Panc1 (cell line): ENCODE results near the gene OR52W1. TPM values are rescaled to one million over a fixed set of nuclear protein-coding genes. Genes with fewer than 3 reads are reported as not detected.

ENCODE experiments used
- ATAC-seq: fragments of 200-7000 bp; cut with Tn5 transposase; 2 replicates; pipeline ENCODE4 v1.9.1; 2020; ENCODE audit warnings: mild to moderate bottlenecking, moderate library complexity
- BruUV-seq: library from RNA; stranded (reverse); fragments of 400-500 nt; replicated peaks from 2 replicates; lab custom pipeline; 2021; lab: Mats Ljungman, UMichigan
- CTCF ChIA-PET: fragments of 300-600 bp; sonication (Branson Sonifier 250); formaldehyde crosslinking; loops from one replicate; lab custom pipeline; 2022; ENCODE audit warnings: antibody characterized with exemption; lab: Charles Lee
- POLR2A ChIA-PET: fragments of 300-600 bp; sonication (Branson Sonifier 250); formaldehyde crosslinking; loops from one replicate; lab custom pipeline; 2022; ENCODE audit warnings: antibody characterized with exemption; lab: Charles Lee
- DNase-seq: peaks from one replicate; pipeline ENCODE4 v3.0.0-alpha.2; 2010; ENCODE audit warnings: low read depth, low spot score
- H3K27ac ChIP-seq: 2 replicates; pipeline ENCODE4 v1.5.1; 2011; ENCODE audit warnings: mild to moderate bottlenecking, low read length, inconsistent platforms
- H3K27me3 ChIP-seq: fragments of 200-500 bp; sonication (Bioruptor generic); 2 replicates; pipeline ENCODE4 v1.6.0; 2014; ENCODE audit warnings: low read length, inconsistent platforms; ENCODE audit not compliant: control insufficient read depth, insufficient read depth
- H3K36me3 ChIP-seq: fragments of 200-500 bp; sonication (Bioruptor generic); 2 replicates; pipeline ENCODE4 v1.5.1; 2014; ENCODE audit warnings: inconsistent platforms, mild to moderate bottlenecking, low read length, moderate library complexity; ENCODE audit not compliant: control insufficient read depth, insufficient read depth
- H3K4me1 ChIP-seq: 2 replicates; pipeline ENCODE4 v1.5.1; 2011; ENCODE audit warnings: inconsistent platforms, mild to moderate bottlenecking, low read length, moderate library complexity; ENCODE audit not compliant: control insufficient read depth, insufficient read depth
- H3K4me3 ChIP-seq, 2 experiments: 2 replicates each; pipeline ENCODE4 v1.5.1; 2011 to 2012; ENCODE audit warnings: low read depth in 2 of 2, low read length in 2 of 2, mild to moderate bottlenecking in 2 of 2, inconsistent platforms in 1 of 2, moderate library complexity in 1 of 2
- H3K9me3 ChIP-seq: fragments of 200-500 bp; sonication (Bioruptor generic); 2 replicates; pipeline ENCODE4 v1.5.1; 2014; ENCODE audit warnings: low read depth, mild to moderate bottlenecking, inconsistent platforms, low read length, moderate library complexity; ENCODE audit not compliant: control insufficient read depth, insufficient read depth
- POLR2AphosphoS5 ChIP-seq: IDR thresholded peaks from 2 replicates; pipeline ENCODE4 v1.6.1; 2012; ENCODE audit warnings: mild to moderate bottlenecking, low read depth, low read length, moderate library complexity
- SIN3A ChIP-seq: IDR thresholded peaks from 2 replicates; pipeline ENCODE4 v1.6.1; 2012; ENCODE audit warnings: low read depth, mild to moderate bottlenecking, low read length, moderate library complexity, borderline replicate concordance; ENCODE audit not compliant: insufficient read depth
- TCF7L2 ChIP-seq: IDR thresholded peaks from 2 replicates; pipeline ENCODE4 v1.6.1; 2011; ENCODE audit warnings: mild to moderate bottlenecking, low read depth, low read length, inconsistent platforms
- in situ Hi-C: cut with HindIII; loops from 2 replicates; pipeline ENCODE4 v1.10.0; 2016; ENCODE audit warnings: low sequenced_read_pairs, low pct_unique_long_range_greater_than_20kb
- intact Hi-C: fragments of 100-400 bp; cut with micrococcal nuclease; formaldehyde crosslinking; loops from one replicate; pipeline ENCODE4 v1.10.0; 2022; ENCODE audit not compliant: unreplicated experiment
- total RNA-seq: library from RNA; stranded (reverse); gene quantifications from one replicate; pipeline ENCODE4 v1.2.1, GENCODE V29; 2021; ENCODE audit not compliant: unreplicated experiment
- TF ChIP-seq, protein P1 (sequence below), 2 experiments: IDR thresholded peaks; 2 replicates each; pipeline ENCODE4 v1.6.1; 2011 to 2012; ENCODE audit warnings: low read depth in 2 of 2, control low read depth in 1 of 2, low read length in 1 of 2, mild to moderate bottlenecking in 1 of 2, moderate library complexity in 1 of 2; ENCODE audit not compliant: insufficient read depth in 1 of 2
- TF ChIP-seq, protein P2 (sequence below): fragments of 450-650 bp; IDR thresholded peaks from 2 replicates; pipeline ENCODE4 v1.5.1; 2017; ENCODE audit warnings: mild to moderate bottlenecking

OR52W1 gene
- total RNA-seq, 1 experiment from 2014 or later = not detected

DNA sequence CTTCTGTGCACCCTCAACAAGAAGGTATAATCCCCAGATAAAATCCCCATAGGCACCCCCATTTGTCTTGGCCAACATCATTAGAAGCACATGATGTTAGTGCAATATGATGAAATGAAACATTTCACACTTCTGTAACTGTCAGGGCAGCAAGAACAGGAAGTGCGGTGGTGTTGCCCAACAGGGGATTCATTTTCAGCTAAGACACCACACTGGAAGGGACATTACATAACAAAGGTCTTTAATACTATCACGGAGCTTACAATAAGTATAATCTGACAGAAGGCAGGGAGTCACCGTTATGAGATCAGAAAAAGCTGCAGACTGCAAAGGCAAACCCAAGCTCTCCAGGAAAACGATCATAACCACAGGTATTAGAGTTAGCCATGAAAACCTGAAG lies 2.0 kb downstream of the OR52W1 start:
- Histone ChIP-seq H3K36me3 (no peaks in the 10 kb centered on the region), H3K9me3 (no peaks in the 10 kb centered on the region), H3K27me3 (no peaks in the 10 kb centered on the region; the same call in 1 of the 2 replicates), H3K4me3 (no peak overlapping the region), H3K27ac (no peak overlapping the region), H3K4me1 (no peaks in the 10 kb centered on the region)
- ATAC-seq (no peak), DNase-seq (no peak)
- ChIA-PET POLR2A (interaction anchor here (0.6 kb wide), 1 partner anchor 93 kb away, joined by 5 read pairs; no protein-coding TSS in a partner anchor), CTCF (no interaction called here)
- TF ChIP-seq, protein P1, sequence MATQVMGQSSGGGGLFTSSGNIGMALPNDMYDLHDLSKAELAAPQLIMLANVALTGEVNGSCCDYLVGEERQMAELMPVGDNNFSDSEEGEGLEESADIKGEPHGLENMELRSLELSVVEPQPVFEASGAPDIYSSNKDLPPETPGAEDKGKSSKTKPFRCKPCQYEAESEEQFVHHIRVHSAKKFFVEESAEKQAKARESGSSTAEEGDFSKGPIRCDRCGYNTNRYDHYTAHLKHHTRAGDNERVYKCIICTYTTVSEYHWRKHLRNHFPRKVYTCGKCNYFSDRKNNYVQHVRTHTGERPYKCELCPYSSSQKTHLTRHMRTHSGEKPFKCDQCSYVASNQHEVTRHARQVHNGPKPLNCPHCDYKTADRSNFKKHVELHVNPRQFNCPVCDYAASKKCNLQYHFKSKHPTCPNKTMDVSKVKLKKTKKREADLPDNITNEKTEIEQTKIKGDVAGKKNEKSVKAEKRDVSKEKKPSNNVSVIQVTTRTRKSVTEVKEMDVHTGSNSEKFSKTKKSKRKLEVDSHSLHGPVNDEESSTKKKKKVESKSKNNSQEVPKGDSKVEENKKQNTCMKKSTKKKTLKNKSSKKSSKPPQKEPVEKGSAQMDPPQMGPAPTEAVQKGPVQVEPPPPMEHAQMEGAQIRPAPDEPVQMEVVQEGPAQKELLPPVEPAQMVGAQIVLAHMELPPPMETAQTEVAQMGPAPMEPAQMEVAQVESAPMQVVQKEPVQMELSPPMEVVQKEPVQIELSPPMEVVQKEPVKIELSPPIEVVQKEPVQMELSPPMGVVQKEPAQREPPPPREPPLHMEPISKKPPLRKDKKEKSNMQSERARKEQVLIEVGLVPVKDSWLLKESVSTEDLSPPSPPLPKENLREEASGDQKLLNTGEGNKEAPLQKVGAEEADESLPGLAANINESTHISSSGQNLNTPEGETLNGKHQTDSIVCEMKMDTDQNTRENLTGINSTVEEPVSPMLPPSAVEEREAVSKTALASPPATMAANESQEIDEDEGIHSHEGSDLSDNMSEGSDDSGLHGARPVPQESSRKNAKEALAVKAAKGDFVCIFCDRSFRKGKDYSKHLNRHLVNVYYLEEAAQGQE (IDR thresholded peaks at IDR 0.05; ENCODE audit: insufficient read depth in 1 of 2, low read depth in 2 of 2, low read length in 1 of 2) = no peak
- TF ChIP-seq, protein P2, sequence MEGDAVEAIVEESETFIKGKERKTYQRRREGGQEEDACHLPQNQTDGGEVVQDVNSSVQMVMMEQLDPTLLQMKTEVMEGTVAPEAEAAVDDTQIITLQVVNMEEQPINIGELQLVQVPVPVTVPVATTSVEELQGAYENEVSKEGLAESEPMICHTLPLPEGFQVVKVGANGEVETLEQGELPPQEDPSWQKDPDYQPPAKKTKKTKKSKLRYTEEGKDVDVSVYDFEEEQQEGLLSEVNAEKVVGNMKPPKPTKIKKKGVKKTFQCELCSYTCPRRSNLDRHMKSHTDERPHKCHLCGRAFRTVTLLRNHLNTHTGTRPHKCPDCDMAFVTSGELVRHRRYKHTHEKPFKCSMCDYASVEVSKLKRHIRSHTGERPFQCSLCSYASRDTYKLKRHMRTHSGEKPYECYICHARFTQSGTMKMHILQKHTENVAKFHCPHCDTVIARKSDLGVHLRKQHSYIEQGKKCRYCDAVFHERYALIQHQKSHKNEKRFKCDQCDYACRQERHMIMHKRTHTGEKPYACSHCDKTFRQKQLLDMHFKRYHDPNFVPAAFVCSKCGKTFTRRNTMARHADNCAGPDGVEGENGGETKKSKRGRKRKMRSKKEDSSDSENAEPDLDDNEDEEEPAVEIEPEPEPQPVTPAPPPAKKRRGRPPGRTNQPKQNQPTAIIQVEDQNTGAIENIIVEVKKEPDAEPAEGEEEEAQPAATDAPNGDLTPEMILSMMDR = no peak
- TF ChIP-seq TCF7L2 (no peak), SIN3A (no peak), POLR2AphosphoS5 (no peak)
- no TSS peak for BruUV-seq
- intact Hi-C loops = no loop called here
- in situ Hi-C loops = no loop called here

DNA sequence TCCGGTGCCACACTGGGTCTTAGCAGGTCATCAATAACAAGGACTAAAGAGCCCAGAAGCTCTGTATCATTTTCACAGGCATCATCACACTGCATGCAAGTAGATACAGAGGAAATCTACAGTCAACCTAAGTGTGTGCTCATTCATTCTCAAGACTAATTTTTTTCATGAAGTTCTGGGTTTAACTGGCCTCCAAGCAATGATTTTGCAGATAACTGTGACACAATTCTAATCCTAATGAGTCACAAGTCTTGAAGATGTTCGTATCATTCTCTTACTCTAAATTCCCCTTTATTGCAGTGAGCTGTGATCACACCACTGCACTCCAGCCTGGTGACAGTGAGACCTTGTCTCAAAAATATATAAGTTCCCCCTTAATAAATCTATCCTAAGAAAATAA lies 2.5 kb downstream of the OR52W1 start:
- Histone ChIP-seq H3K4me3 (no peak overlapping the region), H3K4me1 (no peaks in the 10 kb centered on the region), H3K9me3 (no peaks in the 10 kb centered on the region), H3K27ac (no peak overlapping the region), H3K36me3 (no peaks in the 10 kb centered on the region; the same call in 1 of the 2 replicates), H3K27me3 (no peaks in the 10 kb centered on the region; the same call in 1 of the 2 replicates)
- TF ChIP-seq, protein P2 = no peak
- no peak for TF ChIP-seq POLR2AphosphoS5
- no peak for TF ChIP-seq TCF7L2
- no peak for TF ChIP-seq SIN3A
- TF ChIP-seq, protein P1 (IDR thresholded peaks at IDR 0.05; ENCODE audit: insufficient read depth in 1 of 2, low read depth in 2 of 2, low read length in 1 of 2) = no peak
- POLR2A ChIA-PET = no interaction called here
- intact Hi-C loops = no loop called here
- ATAC-seq = no peak
- in situ Hi-C loops = no loop called here
- BruUV-seq = no TSS peak
- CTCF ChIA-PET = no interaction called here
- no peak for DNase-seq
